GM19324 (cell line): ENCODE data around the gene LMCD1.

Source experiments
- ATAC-seq: cut with Tn5 transposase; IDR thresholded peaks from one replicate; pipeline ENCODE4 v1.9.1; 2021; ENCODE audit warnings: mild to moderate bottlenecking, moderate library complexity; ENCODE audit not compliant: unreplicated experiment, low FRiP score

Gene LMCD1, protein sequence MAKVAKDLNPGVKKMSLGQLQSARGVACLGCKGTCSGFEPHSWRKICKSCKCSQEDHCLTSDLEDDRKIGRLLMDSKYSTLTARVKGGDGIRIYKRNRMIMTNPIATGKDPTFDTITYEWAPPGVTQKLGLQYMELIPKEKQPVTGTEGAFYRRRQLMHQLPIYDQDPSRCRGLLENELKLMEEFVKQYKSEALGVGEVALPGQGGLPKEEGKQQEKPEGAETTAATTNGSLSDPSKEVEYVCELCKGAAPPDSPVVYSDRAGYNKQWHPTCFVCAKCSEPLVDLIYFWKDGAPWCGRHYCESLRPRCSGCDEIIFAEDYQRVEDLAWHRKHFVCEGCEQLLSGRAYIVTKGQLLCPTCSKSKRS

GRCh38 chr3:8501371-8502131 is at the start of gene LMCD1:
LMCD1 (plus strand) TSS chr3:8501823; CDS start chr3:8501939, 116 bp downstream.
- peak; percentile 95 for ATAC-seq

GRCh38 chr3:8452112-8452511 is 49.5 kb upstream of the LMCD1 start:
- ATAC-seq, result no peak

DNA sequence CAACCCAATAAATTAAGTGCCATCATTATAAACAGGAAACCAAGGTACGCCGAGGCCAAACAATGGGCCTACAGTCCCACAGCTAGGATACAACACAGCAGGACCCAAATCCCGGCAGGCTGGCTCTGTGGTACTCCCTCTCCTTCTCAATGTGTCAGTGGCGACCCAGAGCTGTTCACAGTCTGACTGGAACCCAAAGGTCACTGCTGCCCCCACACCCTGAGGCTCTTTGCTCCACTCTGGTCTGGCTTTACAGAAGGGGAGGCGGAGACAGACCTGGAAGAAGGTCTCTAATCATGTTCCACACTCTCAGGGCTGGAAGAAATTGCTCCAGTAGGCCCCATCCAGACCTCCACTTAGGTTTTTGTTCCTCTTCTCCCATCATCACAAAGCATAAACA is 48.5 kb upstream of the LMCD1 start:
- ATAC-seq, result no peak

- no peak for ATAC-seq
Observed at GRCh38 chr3:8455526-8456411, 45.9 kb upstream of the LMCD1 start.

DNA sequence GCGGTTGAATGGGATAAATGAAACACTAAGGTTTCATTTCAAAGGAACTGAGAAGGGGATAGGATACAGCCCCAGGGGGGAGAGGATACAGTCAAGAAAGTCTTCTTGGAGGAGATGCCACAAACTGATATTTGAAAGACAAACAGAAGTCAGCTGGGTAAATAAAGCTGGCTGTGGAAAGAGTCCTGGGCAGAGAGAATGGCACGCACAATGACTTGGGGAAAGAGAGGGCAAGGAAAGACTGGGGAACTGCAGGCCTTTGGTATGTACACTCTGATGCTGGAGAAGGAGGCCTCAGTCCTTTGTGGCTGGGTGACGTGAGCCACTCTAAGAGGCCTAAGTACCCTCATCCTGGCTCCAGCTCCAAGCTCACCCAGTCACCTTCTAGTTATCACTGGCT is 45.2 kb upstream of the LMCD1 start:
- ATAC-seq, result no peak

- no peak for ATAC-seq
Observed at GRCh38 chr3:8457039-8457438, 44.6 kb upstream of the LMCD1 start.

DNA sequence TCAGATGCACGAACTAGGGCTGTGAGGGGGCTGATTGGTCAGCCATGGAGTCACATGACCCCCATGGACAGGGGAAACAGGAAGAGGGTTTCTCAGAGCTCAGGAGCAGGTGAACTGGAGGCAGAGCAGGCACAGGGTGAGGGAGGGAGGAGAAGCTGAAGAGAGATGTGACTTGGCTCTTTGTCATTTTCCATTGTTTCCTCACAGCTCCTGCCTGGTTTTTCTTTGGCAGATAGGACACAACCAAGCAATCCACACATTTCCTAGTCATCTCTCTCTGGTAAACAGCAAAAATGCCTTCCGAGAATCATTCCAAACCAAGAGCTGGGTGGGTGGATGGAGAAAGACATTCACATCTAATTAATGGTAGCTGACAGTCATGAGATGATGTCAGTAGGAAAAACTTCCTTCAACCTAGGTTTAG is 43.4 kb upstream of the LMCD1 start:
- ATAC-seq, result no peak

- no peak for ATAC-seq
Observed at GRCh38 chr3:8458711-8459110, 42.9 kb upstream of the LMCD1 start.

GRCh38 chr3:8460050-8460708 is 41.4 kb upstream of the LMCD1 start:
- no peak for ATAC-seq

- ATAC-seq, result no peak
Observed at GRCh38 chr3:8460815-8461456, 40.7 kb upstream of the LMCD1 start.

GRCh38 chr3:8464668-8465067 is 37.0 kb upstream of the LMCD1 start:
- ATAC-seq, result no peak

DNA sequence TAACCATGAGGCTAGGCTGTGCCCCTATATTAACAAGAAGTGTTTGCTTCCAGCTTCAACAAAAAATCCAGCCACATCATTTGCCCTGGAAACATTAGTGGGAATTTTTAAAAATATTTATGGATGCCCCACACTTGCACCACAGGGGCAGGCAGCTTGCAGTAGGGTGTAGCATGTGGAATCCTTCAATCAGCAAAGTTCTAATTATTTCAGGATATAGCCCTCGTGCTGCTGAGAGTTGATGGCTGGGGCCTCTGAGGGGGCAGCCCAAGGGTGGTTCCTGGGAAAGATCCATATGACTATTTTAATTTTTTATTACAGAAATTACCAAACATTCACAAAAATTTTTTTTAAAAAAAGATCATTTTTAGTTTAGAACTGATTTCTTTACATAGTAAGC is 35.1 kb upstream of the LMCD1 start:
- ATAC-seq, result no peak

- no peak for ATAC-seq
Observed at GRCh38 chr3:8470801-8471200, 30.8 kb upstream of the LMCD1 start.

DNA sequence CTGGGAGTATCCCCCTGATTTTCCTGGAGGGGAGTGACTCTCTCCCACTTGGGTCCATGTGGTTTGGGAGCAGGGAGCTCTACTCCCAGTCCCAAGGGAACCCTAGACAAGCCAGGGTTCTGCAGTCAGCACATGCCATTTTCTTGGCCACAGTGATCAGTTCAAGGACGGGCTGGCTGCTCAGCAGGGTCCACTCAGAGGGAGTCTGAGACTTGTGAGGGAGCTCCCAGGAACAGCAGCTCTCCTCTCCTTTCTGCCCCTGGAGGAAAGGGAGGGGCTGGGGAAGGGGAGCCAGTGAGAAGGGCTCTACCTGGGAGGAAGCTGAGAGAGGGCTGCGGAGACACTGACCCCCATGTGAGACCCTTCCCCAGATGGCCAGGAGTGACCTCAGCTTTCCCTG is 29.1 kb upstream of the LMCD1 start:
- no peak for ATAC-seq

DNA sequence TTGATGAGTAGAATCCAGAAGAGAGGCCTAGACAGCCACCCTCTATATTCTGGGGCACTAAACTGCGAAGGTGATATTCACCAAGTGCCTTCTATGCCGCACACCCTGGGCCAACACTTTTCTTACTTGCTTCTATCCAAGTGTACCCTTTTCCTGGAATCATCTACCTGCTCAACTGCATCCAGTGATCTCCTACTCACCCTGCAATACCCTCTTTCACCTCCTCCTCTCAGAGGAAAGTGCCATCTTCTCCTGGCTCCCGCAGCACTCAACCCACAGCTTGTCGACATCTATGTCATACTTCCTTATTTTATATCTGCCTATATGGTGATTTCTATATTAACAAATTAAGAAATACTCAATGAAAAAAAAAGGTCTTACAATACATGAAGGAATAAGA is 28.6 kb upstream of the LMCD1 start:
- no peak for ATAC-seq

- ATAC-seq, result no peak
Observed at GRCh38 chr3:8473990-8474389, 27.6 kb upstream of the LMCD1 start.

- no peak for ATAC-seq
Observed at GRCh38 chr3:8474991-8475390, 26.6 kb upstream of the LMCD1 start.

- no peak for ATAC-seq
Observed at GRCh38 chr3:8480699-8481098, 20.9 kb upstream of the LMCD1 start.

- ATAC-seq, result no peak
Observed at GRCh38 chr3:8481380-8481779, 20.2 kb upstream of the LMCD1 start.

GRCh38 chr3:8482263-8482662 is 19.4 kb upstream of the LMCD1 start:
- ATAC-seq, result no peak
